Right forelimb (tissue), 1 donor: ENCODE results near the gene ASGR2.
A peak's percentile ranks its signal among the peaks of the same experiment; 100 is the strongest.
"Not testable (repeated sequence)": the region's sequence is repeated elsewhere in the genome, so short reads cannot be mapped to it uniquely, and the experiment has no call there.

Experiments
- DNase-seq: peaks from one replicate; pipeline ENCODE4 v3.0.0-alpha.2; 2018

Gene ASGR2

GRCh38 chr17:7114241-7114874 is at the start of gene ASGR2:
Gene ASGR2 (minus strand): TSS chr17:7114822. CDS start chr17:7114240, 582 bp downstream.
- DNase-seq = no peak

GRCh38 chr17:7159571-7159970 is 44.9 kb upstream of the ASGR2 start:
- not testable (repeated sequence) for DNase-seq

- DNase-seq = not testable (repeated sequence)
Measured at GRCh38 chr17:7158424-7158823, 43.8 kb upstream of the ASGR2 start.

GRCh38 chr17:7156342-7156940 is 41.8 kb upstream of the ASGR2 start:
- DNase-seq = no peak

- DNase-seq = no peak
Measured at GRCh38 chr17:7147772-7148171, 33.1 kb upstream of the ASGR2 start.

GRCh38 chr17:7146115-7146514 is 31.5 kb upstream of the ASGR2 start:
- no peak for DNase-seq

- DNase-seq = no peak
Measured at GRCh38 chr17:7144213-7144612, 29.6 kb upstream of the ASGR2 start.

- DNase-seq = no peak
Measured at GRCh38 chr17:7141824-7142223, 27.2 kb upstream of the ASGR2 start.

- no peak for DNase-seq
Measured at GRCh38 chr17:7139400-7139799, 24.8 kb upstream of the ASGR2 start.

- DNase-seq = no peak
Measured at GRCh38 chr17:7138800-7139381, 24.3 kb upstream of the ASGR2 start.

- DNase-seq = no peak
Measured at GRCh38 chr17:7137171-7137943, 22.7 kb upstream of the ASGR2 start.

GRCh38 chr17:7136266-7136877 is 21.8 kb upstream of the ASGR2 start:
- peak; percentile 80 for DNase-seq

GRCh38 chr17:7133916-7134315 is 19.3 kb upstream of the ASGR2 start:
- no peak for DNase-seq

- no peak for DNase-seq
Measured at GRCh38 chr17:7133424-7133823, 18.8 kb upstream of the ASGR2 start.

- DNase-seq = no peak
Measured at GRCh38 chr17:7132511-7133094, 18.0 kb upstream of the ASGR2 start.

- no peak for DNase-seq
Measured at GRCh38 chr17:7131423-7131791, 16.8 kb upstream of the ASGR2 start.

GRCh38 chr17:7130621-7131422 is 16.2 kb upstream of the ASGR2 start:
- DNase-seq = no peak

- DNase-seq = no peak
Measured at GRCh38 chr17:7129311-7129710, 14.7 kb upstream of the ASGR2 start.

- DNase-seq = no peak
Measured at GRCh38 chr17:7128160-7128559, 13.5 kb upstream of the ASGR2 start.

GRCh38 chr17:7127501-7127900 is 12.9 kb upstream of the ASGR2 start:
- DNase-seq = not testable (repeated sequence)

- not testable (repeated sequence) for DNase-seq
Measured at GRCh38 chr17:7126386-7126785, 11.8 kb upstream of the ASGR2 start.

- no peak for DNase-seq
Measured at GRCh38 chr17:7124923-7125322, 10.3 kb upstream of the ASGR2 start.
